ENCODE measurements around the gene OR52L1.

The OR52L1 gene

DNA sequence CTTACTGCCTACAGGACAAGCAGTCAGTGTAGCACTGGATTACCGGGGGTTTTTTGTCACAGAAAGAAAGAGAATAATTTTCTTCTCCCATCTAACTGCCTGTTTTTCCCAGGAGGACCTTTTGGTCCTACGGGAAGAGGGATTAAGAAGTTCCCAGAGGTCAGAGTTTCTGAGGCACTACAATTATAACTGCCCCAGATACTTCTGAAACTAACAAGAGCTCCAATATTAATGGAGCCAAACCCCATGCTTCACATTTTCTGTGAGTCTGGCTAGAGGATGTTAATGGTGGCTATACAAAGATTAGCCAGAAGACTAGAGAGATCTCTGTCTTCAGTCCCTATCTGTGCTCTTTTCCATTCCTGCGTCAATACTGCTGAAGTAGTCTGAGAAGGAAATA is 44.8 kb downstream of the OR52L1 start, which contains the start of gene OR56A3:
Gene OR56A3, plus strand, starts transcription at position 301 of the 400 bp plus-strand sequence. CDS start 5,096 bp downstream, outside the sequence.
- in situ Hi-C loops (cut with MboI; ENCODE audit: low sequenced_read_pairs): no loop called here

- in situ Hi-C loops (cut with MboI; ENCODE audit: low sequenced_read_pairs): no loop called here
These were observed 46.0 kb downstream of the OR52L1 start for GRCh38 chr11:5940748-5941147.

DNA sequence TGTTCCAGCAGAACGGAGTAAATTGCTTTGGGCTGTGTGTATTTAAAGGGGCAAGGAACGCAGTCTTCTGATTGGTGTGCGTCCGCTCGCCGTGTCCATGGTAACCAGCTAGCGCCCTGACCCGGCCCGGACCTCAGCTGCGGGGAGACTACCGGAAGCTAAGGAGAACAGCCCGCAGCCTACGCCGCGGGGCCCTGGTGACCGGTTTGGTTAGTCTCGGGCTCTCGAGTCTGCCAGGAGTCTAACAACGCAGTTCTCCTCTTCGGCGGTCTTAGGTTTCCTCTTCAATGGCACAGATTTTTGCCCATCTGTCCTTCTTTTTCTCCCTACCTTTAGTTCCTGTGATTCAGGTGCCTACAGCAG is 48.2 kb downstream of the OR52L1 start:
- in situ Hi-C loops (cut with MboI; ENCODE audit: low sequenced_read_pairs): no loop called here

DNA sequence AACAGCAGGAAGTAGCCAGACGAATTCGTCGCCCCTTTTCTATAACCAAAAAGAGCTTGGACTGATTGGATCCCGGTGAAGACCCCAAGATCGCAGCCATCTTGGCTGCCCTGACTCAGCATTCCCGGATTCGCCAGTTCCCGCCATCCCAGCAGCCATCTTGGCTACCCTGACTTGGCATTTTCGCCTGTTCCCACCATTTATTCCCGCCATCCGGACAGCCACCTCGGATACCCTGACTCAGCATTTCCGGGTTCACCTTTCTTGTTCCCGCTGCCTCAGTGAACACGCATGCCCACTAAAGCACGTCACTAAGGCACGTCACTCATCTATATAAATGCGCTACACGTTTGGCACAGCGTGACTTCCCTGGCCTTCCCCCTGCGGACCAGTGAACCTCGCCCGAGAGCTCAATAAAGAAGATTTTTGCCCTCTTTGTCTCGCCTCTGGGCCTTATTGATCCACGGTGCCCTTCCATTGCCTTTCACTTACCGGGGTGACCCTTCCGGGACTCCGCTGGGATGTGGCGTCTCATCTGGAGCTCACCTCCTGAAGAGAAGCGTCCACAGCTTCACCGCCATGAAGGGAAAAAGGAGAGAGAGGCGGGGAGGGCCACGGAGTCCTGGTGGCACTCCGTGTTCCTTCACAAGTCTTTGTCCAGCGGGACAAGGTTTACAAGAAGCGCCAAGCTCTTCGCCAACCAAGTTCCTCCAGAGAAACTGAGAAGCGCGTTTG is 48.8 kb downstream of the OR52L1 start:
- in situ Hi-C loops (cut with MboI; ENCODE audit: low sequenced_read_pairs): no loop called here

All from HL-60/S4 (cell line).